Duodenal mucosa (tissue), 2 donors: ENCODE measurements around the gene FAAH.

Source experiments
- H3K27ac ChIP-seq: one replicate; pipeline ENCODE4 v1.7.0; 2013; ENCODE audit warnings: low read depth, low read length
- H3K27me3 ChIP-seq, 2 donors: one replicate each; pipeline ENCODE4 v1.7.0; 2013; ENCODE audit warnings: low read length in 2 of 2, control low read depth in 1 of 2; ENCODE audit not compliant: insufficient read depth in 2 of 2, control insufficient read depth in 1 of 2
- H3K36me3 ChIP-seq, 2 donors: one replicate each; pipeline ENCODE4 v1.7.0; 2013; ENCODE audit warnings: low read length in 2 of 2, control low read depth in 1 of 2; ENCODE audit not compliant: insufficient read depth in 2 of 2, control insufficient read depth in 1 of 2
- H3K4me1 ChIP-seq, 2 donors: one replicate each; pipeline ENCODE4 v1.7.0; 2013; ENCODE audit warnings: low read length in 2 of 2, control low read depth in 1 of 2; ENCODE audit not compliant: insufficient read depth in 2 of 2, control insufficient read depth in 1 of 2
- H3K4me3 ChIP-seq, 2 donors: one replicate each; pipeline ENCODE4 v1.7.0; 2013; ENCODE audit warnings: low read length in 2 of 2, low read depth in 1 of 2
- H3K9ac ChIP-seq, 2 donors: one replicate each; pipeline ENCODE4 v1.7.0; 2013; ENCODE audit warnings: low read length in 2 of 2, low read depth in 1 of 2
- H3K9me3 ChIP-seq, 2 donors: one replicate each; pipeline ENCODE4 v1.7.0; 2013; ENCODE audit warnings: low read length in 2 of 2, control low read depth in 1 of 2; ENCODE audit not compliant: control insufficient read depth in 1 of 2

FAAH gene

GRCh38 chr1:46432781-46433327 is 38.7 kb downstream of the FAAH start:
- Histone ChIP-seq H3K36me3 (no peaks in the 10 kb centered on the region), H3K27me3 (peaks cover 0 to 3% of the 10 kb centered on the region in 2 donors), H3K4me1 (no peaks in the 10 kb centered on the region), H3K9me3 (no peaks in the 10 kb centered on the region), H3K9ac (no peak overlapping the region), H3K27ac (no peak overlapping the region), H3K4me3 (no peak overlapping the region)

GRCh38 chr1:46434358-46434757 is 40.2 kb downstream of the FAAH start:
- no peak overlapping the region for H3K27ac ChIP-seq
- H3K27me3 ChIP-seq: no peaks in the 10 kb centered on the region
- no peaks in the 10 kb centered on the region for H3K36me3 ChIP-seq
- no peaks in the 10 kb centered on the region for H3K9me3 ChIP-seq
- H3K9ac ChIP-seq: no peak overlapping the region
- H3K4me1 ChIP-seq: no peaks in the 10 kb centered on the region
- no peak overlapping the region for H3K4me3 ChIP-seq

- no peaks in the 10 kb centered on the region for H3K36me3 ChIP-seq
- no peak overlapping the region for H3K27ac ChIP-seq
- H3K4me1 ChIP-seq: no peaks in the 10 kb centered on the region
- no peaks in the 10 kb centered on the region for H3K27me3 ChIP-seq
- H3K9ac ChIP-seq: no peak overlapping the region
- no peaks in the 10 kb centered on the region for H3K9me3 ChIP-seq
- H3K4me3 ChIP-seq: no peak overlapping the region
Measured at GRCh38 chr1:46436844-46437243, 42.7 kb downstream of the FAAH start.

- Histone ChIP-seq H3K9ac (no peak overlapping the region), H3K4me3 (no peak overlapping the region), H3K36me3 (no peaks in the 10 kb centered on the region), H3K4me1 (peaks cover 4 to 5% of the 10 kb centered on the region in 2 donors), H3K27ac (no peak overlapping the region), H3K27me3 (no peaks in the 10 kb centered on the region), H3K9me3 (no peaks in the 10 kb centered on the region)
Measured at GRCh38 chr1:46437723-46438122, 43.6 kb downstream of the FAAH start.

GRCh38 chr1:46438346-46438745 is 44.2 kb downstream of the FAAH start:
- Histone ChIP-seq H3K9me3 (no peaks in the 10 kb centered on the region), H3K27ac (no peak overlapping the region), H3K27me3 (no peaks in the 10 kb centered on the region), H3K36me3 (no peaks in the 10 kb centered on the region), H3K9ac (no peak overlapping the region), H3K4me3 (no peak overlapping the region), H3K4me1 (peaks cover 8% of the 10 kb centered on the region in 2 donors)

- H3K27ac ChIP-seq: no peak overlapping the region
- H3K4me3 ChIP-seq: no peak overlapping the region
- peaks cover 8% of the 10 kb centered on the region in 2 donors for H3K4me1 ChIP-seq
- peaks cover 0 to under 1% of the 10 kb centered on the region in 2 donors for H3K27me3 ChIP-seq
- no peaks in the 10 kb centered on the region for H3K9me3 ChIP-seq
- H3K9ac ChIP-seq: no peak overlapping the region
- H3K36me3 ChIP-seq: no peaks in the 10 kb centered on the region
Measured at GRCh38 chr1:46440478-46440877, 46.4 kb downstream of the FAAH start.

GRCh38 chr1:46442317-46443161 is 48.4 kb downstream of the FAAH start:
- H3K27me3 ChIP-seq: peaks cover 9 to 14% of the 10 kb centered on the region in 2 donors
- peak overlapping the region; percentile 63 to 69 for H3K4me3 ChIP-seq
- H3K36me3 ChIP-seq: no peaks in the 10 kb centered on the region
- peaks cover 8% of the 10 kb centered on the region in 2 donors for H3K4me1 ChIP-seq
- H3K9ac ChIP-seq: peak overlapping the region in 1 of 2 donors; percentile 55
- H3K27ac ChIP-seq: no peak overlapping the region
- H3K9me3 ChIP-seq: no peaks in the 10 kb centered on the region

- Histone ChIP-seq H3K9ac (no peak overlapping the region), H3K27ac (no peak overlapping the region), H3K27me3 (peaks cover 25 to 32% of the 10 kb centered on the region in 2 donors), H3K4me1 (peaks cover 8 to 15% of the 10 kb centered on the region in 2 donors), H3K9me3 (no peaks in the 10 kb centered on the region), H3K4me3 (no peak overlapping the region), H3K36me3 (no peaks in the 10 kb centered on the region)
Measured at GRCh38 chr1:46444466-46444865, 50.3 kb downstream of the FAAH start.

- no peaks in the 10 kb centered on the region for H3K36me3 ChIP-seq
- H3K27ac ChIP-seq: no peak overlapping the region
- H3K4me3 ChIP-seq: no peak overlapping the region
- no peaks in the 10 kb centered on the region for H3K9me3 ChIP-seq
- H3K9ac ChIP-seq: no peak overlapping the region
- peaks cover 33 to 38% of the 10 kb centered on the region in 2 donors for H3K27me3 ChIP-seq
- peaks cover 8 to 15% of the 10 kb centered on the region in 2 donors for H3K4me1 ChIP-seq
Measured at GRCh38 chr1:46445773-46446256, 51.7 kb downstream of the FAAH start.
